GM23338 (cell line): ENCODE results near the gene NIM1K. TPM values are rescaled to one million over a fixed set of nuclear protein-coding genes. Genes with fewer than 3 reads are reported as not detected.

Experiments used
- ATAC-seq: fragments of 200-7000 bp; cut with Tn5 transposase; 3 replicates; pipeline ENCODE4 v1.9.1; 2020
- DNase-seq: peaks from one replicate; pipeline ENCODE4 v3.0.0-alpha.2; 2015; ENCODE audit warnings: low spot score
- H2AFZ ChIP-seq: fragments of 200-600 bp; sonication (generic); 2 replicates; pipeline ENCODE4 v1.8.0; 2016; ENCODE audit warnings: antibody characterized with exemption, mild to moderate bottlenecking, moderate library complexity
- H3F3A ChIP-seq: fragments of 200-600 bp; sonication (generic); replicated peaks from 2 replicates; pipeline ENCODE4 v1.8.0; 2017; ENCODE audit warnings: antibody characterized with exemption, mixed run types, low read depth
- H3K27ac ChIP-seq: fragments of 200-600 bp; sonication (generic); 2 replicates; pipeline ENCODE4 v1.6.1; 2016; ENCODE audit warnings: low read depth
- H3K27me3 ChIP-seq: fragments of 200-600 bp; sonication (generic); 2 replicates; pipeline ENCODE4 v1.8.0; 2016; ENCODE audit warnings: mild to moderate bottlenecking, mixed run types, moderate library complexity; ENCODE audit not compliant: insufficient read depth
- H3K36me3 ChIP-seq: fragments of 200-600 bp; sonication (generic); 2 replicates; pipeline ENCODE4 v1.8.0; 2016; ENCODE audit warnings: mild to moderate bottlenecking; ENCODE audit not compliant: insufficient read depth
- H3K4me1 ChIP-seq: fragments of 200-600 bp; sonication (generic); 2 replicates; pipeline ENCODE4 v1.8.0; 2016; ENCODE audit warnings: mild to moderate bottlenecking, moderate library complexity; ENCODE audit not compliant: insufficient read depth
- H3K4me2 ChIP-seq: fragments of 200-600 bp; sonication (generic); 2 replicates; pipeline ENCODE4 v1.7.1; 2017; ENCODE audit warnings: mixed run types
- H3K4me3 ChIP-seq: fragments of 200-600 bp; sonication (generic); 2 replicates; pipeline ENCODE4 v1.6.1; 2016; ENCODE audit warnings: mixed run types
- H3K79me2 ChIP-seq: fragments of 200-600 bp; sonication (generic); replicated peaks from 2 replicates; pipeline ENCODE4 v1.8.0; 2017; ENCODE audit warnings: mild to moderate bottlenecking; ENCODE audit not compliant: insufficient read depth
- H3K9me2 ChIP-seq: fragments of 200-600 bp; sonication (generic); 2 replicates; pipeline ENCODE4 v1.8.0; 2017; ENCODE audit not compliant: insufficient read depth
- H4K20me1 ChIP-seq: fragments of 200-600 bp; sonication (generic); replicated peaks from 2 replicates; pipeline ENCODE4 v1.8.0; 2017; ENCODE audit warnings: mild to moderate bottlenecking; ENCODE audit not compliant: insufficient read depth
- H3K27ac Mint-ChIP-seq: 2 replicates; pipeline ENCODE4 v1.8.0; 2020; ENCODE audit warnings: inconsistent platforms, mild to moderate bottlenecking, moderate library complexity, mixed read lengths
- H3K27me3 Mint-ChIP-seq: 3 replicates; pipeline ENCODE4 v1.8.0; 2022; ENCODE audit warnings: low read depth, mild to moderate bottlenecking, moderate library complexity, mixed read lengths, inconsistent platforms; ENCODE audit not compliant: insufficient read depth, poor library complexity
- H3K36me3 Mint-ChIP-seq: 3 replicates; pipeline ENCODE4 v1.8.0; 2021; ENCODE audit warnings: low read depth, mild to moderate bottlenecking, inconsistent platforms, moderate library complexity, mixed read lengths
- H3K4me1 Mint-ChIP-seq: 3 replicates; pipeline ENCODE4 v1.8.0; 2020; ENCODE audit warnings: mild to moderate bottlenecking, inconsistent platforms, mixed read lengths
- H3K4me3 Mint-ChIP-seq: 3 replicates; pipeline ENCODE4 v1.8.0; 2021; ENCODE audit warnings: moderate library complexity, mild to moderate bottlenecking, inconsistent platforms, mixed read lengths
- H3K9me3 Mint-ChIP-seq: 3 replicates; pipeline ENCODE4 v1.8.0; 2020; ENCODE audit warnings: moderate library complexity, mild to moderate bottlenecking, inconsistent platforms, mixed read lengths
- CREB1 ChIP-seq: fragments of 250-450 bp; sonication (Bioruptor Pico); IDR thresholded peaks from 2 replicates; pipeline ENCODE4 v1.5.0; 2020; ENCODE audit warnings: low read depth, mild to moderate bottlenecking, moderate library complexity
- EZH2 ChIP-seq: fragments of 200-600 bp; sonication (generic); IDR thresholded peaks from one replicate; pipeline ENCODE4 v1.8.0; 2017; ENCODE audit warnings: antibody characterized with exemption, mild to moderate bottlenecking, low read depth; ENCODE audit not compliant: unreplicated experiment
- EZH2phosphoT487 ChIP-seq: fragments of 200-600 bp; sonication (generic); IDR thresholded peaks from one replicate; pipeline ENCODE4 v1.8.1; 2018; ENCODE audit warnings: antibody characterized with exemption; ENCODE audit not compliant: unreplicated experiment
- NANOG ChIP-seq: IDR thresholded peaks from 2 replicates; pipeline ENCODE4 v1.6.1; 2016; ENCODE audit warnings: antibody characterized with exemption, borderline replicate concordance
- POLR2AphosphoS5 ChIP-seq: IDR thresholded peaks from 2 replicates; pipeline ENCODE4 v1.6.1; 2016; ENCODE audit warnings: antibody characterized with exemption, low read depth
- polyA plus RNA-seq: library from polyadenylated mRNA; unstranded; fragments of >200 nt; fragmentation: Nextera tagmentation; extraction: Ambion mirVana; gene quantifications from 2 replicates; pipeline ENCODE4 v1.2.1, GENCODE V29; 2016
- total RNA-seq: library from RNA; depleted of rRNA; stranded (reverse); fragments of >200 nt; shearing (Covaris generic); gene quantifications from 2 replicates; pipeline ENCODE4 v1.2.3, GENCODE V29; 2014
- TF ChIP-seq, protein P1 (sequence below), 2 experiments: fragments of 200-600 bp in 1 of 2; sonication (generic) in 1 of 2; conservative IDR thresholded peaks; 2 replicates each; pipeline versions ENCODE4 v1.5.1 to v1.6.1; 2016 to 2017; ENCODE audit warnings: antibody characterized with exemption in 2 of 2, low read depth in 2 of 2, mild to moderate bottlenecking in 2 of 2, moderate library complexity in 1 of 2
- TF ChIP-seq, protein P2 (sequence below): IDR thresholded peaks from one replicate; pipeline ENCODE4 v1.6.1; 2018; ENCODE audit warnings: antibody characterized with exemption; ENCODE audit not compliant: unreplicated experiment
- TF ChIP-seq, protein P3 (sequence below): IDR thresholded peaks from 2 replicates; pipeline ENCODE4 v1.6.1; 2016; ENCODE audit warnings: antibody characterized with exemption

NIM1K gene
- total and polyA plus RNA-seq, 2 experiments from 2014 or later = not detected

DNA sequence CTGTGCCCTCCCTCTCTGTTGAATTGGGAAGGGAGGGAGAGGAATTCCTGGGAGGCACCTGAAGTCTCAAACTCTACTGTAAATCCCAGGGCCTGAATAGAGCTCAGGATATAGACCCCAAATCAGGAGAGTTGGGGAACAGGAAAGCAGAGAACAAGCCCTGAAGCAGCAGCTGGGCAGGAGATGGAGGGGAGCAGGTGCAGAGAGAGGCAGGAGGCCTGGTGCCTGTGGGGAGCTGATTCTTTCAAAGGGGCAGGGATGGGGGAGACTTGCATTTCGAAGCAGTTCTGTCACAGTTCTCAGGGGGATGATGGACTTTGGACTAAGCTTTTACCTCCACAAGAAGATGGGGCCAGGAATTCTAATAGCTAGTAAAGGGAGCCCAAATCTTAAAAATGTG is 50.2 kb downstream of the NIM1K start:
- 0 out of 2 replicates have a peak, but pooled peaks cover 4% of the 10 kb centered on the region for H3K4me1 ChIP-seq
- H3K4me3 ChIP-seq = no peak overlapping the region
- TF ChIP-seq, protein P1, sequence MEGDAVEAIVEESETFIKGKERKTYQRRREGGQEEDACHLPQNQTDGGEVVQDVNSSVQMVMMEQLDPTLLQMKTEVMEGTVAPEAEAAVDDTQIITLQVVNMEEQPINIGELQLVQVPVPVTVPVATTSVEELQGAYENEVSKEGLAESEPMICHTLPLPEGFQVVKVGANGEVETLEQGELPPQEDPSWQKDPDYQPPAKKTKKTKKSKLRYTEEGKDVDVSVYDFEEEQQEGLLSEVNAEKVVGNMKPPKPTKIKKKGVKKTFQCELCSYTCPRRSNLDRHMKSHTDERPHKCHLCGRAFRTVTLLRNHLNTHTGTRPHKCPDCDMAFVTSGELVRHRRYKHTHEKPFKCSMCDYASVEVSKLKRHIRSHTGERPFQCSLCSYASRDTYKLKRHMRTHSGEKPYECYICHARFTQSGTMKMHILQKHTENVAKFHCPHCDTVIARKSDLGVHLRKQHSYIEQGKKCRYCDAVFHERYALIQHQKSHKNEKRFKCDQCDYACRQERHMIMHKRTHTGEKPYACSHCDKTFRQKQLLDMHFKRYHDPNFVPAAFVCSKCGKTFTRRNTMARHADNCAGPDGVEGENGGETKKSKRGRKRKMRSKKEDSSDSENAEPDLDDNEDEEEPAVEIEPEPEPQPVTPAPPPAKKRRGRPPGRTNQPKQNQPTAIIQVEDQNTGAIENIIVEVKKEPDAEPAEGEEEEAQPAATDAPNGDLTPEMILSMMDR (conservative IDR thresholded peaks at IDR 0.05; ENCODE audit: low read depth in 2 of 2) = no peak
- TF ChIP-seq, protein P2, sequence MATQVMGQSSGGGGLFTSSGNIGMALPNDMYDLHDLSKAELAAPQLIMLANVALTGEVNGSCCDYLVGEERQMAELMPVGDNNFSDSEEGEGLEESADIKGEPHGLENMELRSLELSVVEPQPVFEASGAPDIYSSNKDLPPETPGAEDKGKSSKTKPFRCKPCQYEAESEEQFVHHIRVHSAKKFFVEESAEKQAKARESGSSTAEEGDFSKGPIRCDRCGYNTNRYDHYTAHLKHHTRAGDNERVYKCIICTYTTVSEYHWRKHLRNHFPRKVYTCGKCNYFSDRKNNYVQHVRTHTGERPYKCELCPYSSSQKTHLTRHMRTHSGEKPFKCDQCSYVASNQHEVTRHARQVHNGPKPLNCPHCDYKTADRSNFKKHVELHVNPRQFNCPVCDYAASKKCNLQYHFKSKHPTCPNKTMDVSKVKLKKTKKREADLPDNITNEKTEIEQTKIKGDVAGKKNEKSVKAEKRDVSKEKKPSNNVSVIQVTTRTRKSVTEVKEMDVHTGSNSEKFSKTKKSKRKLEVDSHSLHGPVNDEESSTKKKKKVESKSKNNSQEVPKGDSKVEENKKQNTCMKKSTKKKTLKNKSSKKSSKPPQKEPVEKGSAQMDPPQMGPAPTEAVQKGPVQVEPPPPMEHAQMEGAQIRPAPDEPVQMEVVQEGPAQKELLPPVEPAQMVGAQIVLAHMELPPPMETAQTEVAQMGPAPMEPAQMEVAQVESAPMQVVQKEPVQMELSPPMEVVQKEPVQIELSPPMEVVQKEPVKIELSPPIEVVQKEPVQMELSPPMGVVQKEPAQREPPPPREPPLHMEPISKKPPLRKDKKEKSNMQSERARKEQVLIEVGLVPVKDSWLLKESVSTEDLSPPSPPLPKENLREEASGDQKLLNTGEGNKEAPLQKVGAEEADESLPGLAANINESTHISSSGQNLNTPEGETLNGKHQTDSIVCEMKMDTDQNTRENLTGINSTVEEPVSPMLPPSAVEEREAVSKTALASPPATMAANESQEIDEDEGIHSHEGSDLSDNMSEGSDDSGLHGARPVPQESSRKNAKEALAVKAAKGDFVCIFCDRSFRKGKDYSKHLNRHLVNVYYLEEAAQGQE = no peak
- TF ChIP-seq CREB1 (CRISPR knock-in tag) (no peak), EZH2phosphoT487 (no peak)
- TF ChIP-seq, protein P3, sequence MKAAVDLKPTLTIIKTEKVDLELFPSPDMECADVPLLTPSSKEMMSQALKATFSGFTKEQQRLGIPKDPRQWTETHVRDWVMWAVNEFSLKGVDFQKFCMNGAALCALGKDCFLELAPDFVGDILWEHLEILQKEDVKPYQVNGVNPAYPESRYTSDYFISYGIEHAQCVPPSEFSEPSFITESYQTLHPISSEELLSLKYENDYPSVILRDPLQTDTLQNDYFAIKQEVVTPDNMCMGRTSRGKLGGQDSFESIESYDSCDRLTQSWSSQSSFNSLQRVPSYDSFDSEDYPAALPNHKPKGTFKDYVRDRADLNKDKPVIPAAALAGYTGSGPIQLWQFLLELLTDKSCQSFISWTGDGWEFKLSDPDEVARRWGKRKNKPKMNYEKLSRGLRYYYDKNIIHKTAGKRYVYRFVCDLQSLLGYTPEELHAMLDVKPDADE = no peak
- H3K9me3 Mint-ChIP-seq = no peaks in the 10 kb centered on the region
- H2AFZ ChIP-seq = no peak overlapping the region
- H3K4me1 Mint-ChIP-seq = no peaks in the 10 kb centered on the region; the same call in 2 of the 3 replicates
- H3K27ac ChIP-seq = no peak overlapping the region
- H3K27ac Mint-ChIP-seq = no peak overlapping the region
- H3K4me2 ChIP-seq = no peak overlapping the region
- no peaks in the 10 kb centered on the region for H3K27me3 Mint-ChIP-seq
- no peaks in the 10 kb centered on the region for H3K36me3 ChIP-seq
- no peaks in the 10 kb centered on the region for H3F3A ChIP-seq
- H3K27me3 ChIP-seq = no peaks in the 10 kb centered on the region
- H3K36me3 Mint-ChIP-seq = no peaks in the 10 kb centered on the region
- H3K9me2 ChIP-seq = peaks cover 3% of the 10 kb centered on the region; the same call in 1 of the 2 replicates
- H3K79me2 ChIP-seq = no peaks in the 10 kb centered on the region
- ATAC-seq (no peak), DNase-seq (no peak)
- H3K4me3 Mint-ChIP-seq = no peak overlapping the region
- no peaks in the 10 kb centered on the region for H4K20me1 ChIP-seq

DNA sequence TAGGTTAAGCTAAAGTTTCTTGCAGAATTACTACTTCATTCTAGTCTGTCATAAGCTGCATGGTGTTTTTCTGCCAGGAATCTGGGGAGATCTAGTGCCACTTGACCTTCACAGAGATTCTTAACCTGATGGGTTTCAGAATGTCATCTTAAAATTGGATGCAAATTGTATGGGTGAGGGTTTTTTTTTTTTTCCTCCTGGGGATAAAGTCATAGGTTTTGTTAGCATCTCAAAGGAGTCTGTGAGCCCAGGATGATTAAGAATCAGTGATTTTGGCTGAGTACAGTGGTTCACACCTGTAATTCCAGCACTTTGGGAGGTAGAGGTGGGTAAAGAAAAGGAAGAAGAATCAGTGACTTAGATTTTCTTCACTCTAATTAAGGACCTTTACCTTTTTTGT is 51.2 kb downstream of the NIM1K start:
- no peaks in the 10 kb centered on the region for H3F3A ChIP-seq
- peaks cover 3% of the 10 kb centered on the region; the same call in 1 of the 2 replicates for H3K9me2 ChIP-seq
- no peak overlapping the region for H3K27ac Mint-ChIP-seq
- ATAC-seq = no peak
- H3K9me3 Mint-ChIP-seq = no peaks in the 10 kb centered on the region
- H3K4me3 Mint-ChIP-seq = no peak overlapping the region
- H3K36me3 Mint-ChIP-seq = no peaks in the 10 kb centered on the region
- 0 out of 2 replicates have a peak, but pooled peaks cover 4% of the 10 kb centered on the region for H3K4me1 ChIP-seq
- TF ChIP-seq, protein P2 = no peak
- TF ChIP-seq EZH2 (no peak), CREB1 (CRISPR knock-in tag) (no peak), NANOG (no peak), POLR2AphosphoS5 (no peak)
- TF ChIP-seq, protein P3 = no peak
- DNase-seq = no peak
- H4K20me1 ChIP-seq = no peaks in the 10 kb centered on the region
- H3K4me3 ChIP-seq = no peak overlapping the region
- no peaks in the 10 kb centered on the region for H3K27me3 ChIP-seq
- H3K4me2 ChIP-seq = no peak overlapping the region
- H2AFZ ChIP-seq = no peak overlapping the region
- H3K27me3 Mint-ChIP-seq = no peaks in the 10 kb centered on the region
- no peak overlapping the region for H3K27ac ChIP-seq
- no peaks in the 10 kb centered on the region for H3K36me3 ChIP-seq
- H3K4me1 Mint-ChIP-seq = no peaks in the 10 kb centered on the region; the same call in 2 of the 3 replicates
- H3K79me2 ChIP-seq = no peaks in the 10 kb centered on the region
